ENCODE results near the gene DEPP1. TPM values are rescaled to one million over a fixed set of nuclear protein-coding genes. Genes with fewer than 3 reads are reported as not detected.
A peak's percentile ranks its signal among the peaks of the same experiment; 100 is the strongest.

DEPP1 gene
- total RNA-seq, 4 donors from 2014 or later: 48.3 to 428 (median 103) TPM

- ATAC-seq: peak; percentile 61
- TF ChIP-seq POLR2A (IDR thresholded peaks at IDR 0.05): no peak
- TF ChIP-seq POLR2AphosphoS5 (IDR thresholded peaks at IDR 0.05): peak; percentile 64
- H3K27me3 ChIP-seq: no peaks in the 10 kb centered on the region
- no peaks in the 10 kb centered on the region for H3K9me3 ChIP-seq
- H3K36me3 ChIP-seq: peaks cover 0 to 21% of the 10 kb centered on the region in 2 donors
- peak overlapping the region; percentile 89 to 97 (median 94) for H3K27ac ChIP-seq
- H3K4me1 ChIP-seq: peaks cover 12 to 88% (median 27%) of the 10 kb centered on the region in 3 donors
- peak overlapping the region; percentile 35 to 68 for H3K4me3 ChIP-seq
- WGBS, 2 donors (ENCODE audit: low coverage in 1 of 2): 28 to 39% methylated on average over 10 to 11 of the region's 12 CpGs
These were observed 21.6 kb upstream of the DEPP1 start for GRCh38 chr10:45000138-45000751.

- Histone ChIP-seq H3K4me1 (peaks cover 12 to 90% (median 33%) of the 10 kb centered on the region in 3 donors), H3K27me3 (no peaks in the 10 kb centered on the region), H3K9me3 (no peaks in the 10 kb centered on the region), H3K36me3 (peaks cover 0 to 9% of the 10 kb centered on the region in 2 donors), H3K27ac (peak overlapping the region; percentile 11 to 97 (median 94)), H3K4me3 (no peak overlapping the region)
- TF ChIP-seq POLR2AphosphoS5 (IDR thresholded peaks at IDR 0.05): peak; percentile 55
- TF ChIP-seq CTCF (IDR thresholded peaks at IDR 0.05): no peak
- WGBS, 2 donors (ENCODE audit: low coverage in 1 of 2): 78% methylated on average over 3 to 5 of the region's 6 CpGs
- peak; percentile 9 for ATAC-seq
These were observed 19.6 kb upstream of the DEPP1 start for GRCh38 chr10:44998146-44998631.

- 95 to 96% methylated on average over 3 to 5 of the region's 6 CpGs for WGBS, 2 donors (ENCODE audit: low coverage in 1 of 2)
- peaks cover 0 to 19% of the 10 kb centered on the region in 2 donors for H3K36me3 ChIP-seq
- TF ChIP-seq CTCF (IDR thresholded peaks at IDR 0.05) (no peak), POLR2AphosphoS5 (IDR thresholded peaks at IDR 0.05) (no peak)
- no peak overlapping the region for H3K4me3 ChIP-seq
- peaks cover 11 to 90% (median 33%) of the 10 kb centered on the region in 3 donors for H3K4me1 ChIP-seq
- H3K27ac ChIP-seq: peak overlapping the region; percentile 74 to 97 (median 94)
- H3K27me3 ChIP-seq: no peaks in the 10 kb centered on the region
- ATAC-seq: no peak
- H3K9me3 ChIP-seq: no peaks in the 10 kb centered on the region
These were observed 18.6 kb upstream of the DEPP1 start for GRCh38 chr10:44997105-44997748.

- Histone ChIP-seq H3K4me1 (peaks cover 10 to 96% (median 36%) of the 10 kb centered on the region in 3 donors), H3K36me3 (peaks cover 0 to 30% of the 10 kb centered on the region in 2 donors), H3K4me3 (peak overlapping the region in 1 of 2 donors; percentile 1), H3K27me3 (no peaks in the 10 kb centered on the region), H3K27ac (peak overlapping the region; percentile 74 to 97 (median 94)), H3K9me3 (no peaks in the 10 kb centered on the region)
- 0 to 6% methylated on average over 2 to 4 of the region's 9 CpGs for WGBS, 2 donors (ENCODE audit: low coverage in 1 of 2)
- ATAC-seq: peak; percentile 62
- TF ChIP-seq EP300 (IDR thresholded peaks at IDR 0.05) (no peak), POLR2AphosphoS5 (IDR thresholded peaks at IDR 0.05) (peak; percentile 94)
These were observed 17.5 kb upstream of the DEPP1 start for GRCh38 chr10:44995914-44996669.

- peaks cover 10 to 100% (median 39%) of the 10 kb centered on the region in 3 donors for H3K4me1 ChIP-seq
- WGBS, 2 donors (ENCODE audit: low coverage in 1 of 2): 10 to 33% methylated on average over 1 to 2 of the region's 4 CpGs
These were observed 16.9 kb upstream of the DEPP1 start for GRCh38 chr10:44995581-44995913.

More at GRCh38 chr10:44995581-44995913, 16.9 kb upstream of the DEPP1 start:
- peaks cover 0 to 35% of the 10 kb centered on the region in 2 donors for H3K36me3 ChIP-seq
- ATAC-seq: no peak
- TF ChIP-seq EP300 (IDR thresholded peaks at IDR 0.05) (no peak), POLR2A (IDR thresholded peaks at IDR 0.05) (no peak), CTCF (IDR thresholded peaks at IDR 0.05) (no peak), POLR2AphosphoS5 (IDR thresholded peaks at IDR 0.05) (no peak)
- H3K4me3 ChIP-seq: no peak overlapping the region
- H3K27ac ChIP-seq: peak overlapping the region; percentile 74 to 97 (median 94)
- no peaks in the 10 kb centered on the region for H3K27me3 ChIP-seq
- H3K9me3 ChIP-seq: no peaks in the 10 kb centered on the region
